Tibial nerve (tissue), 4 donors: ENCODE measurements around the gene ZSCAN12. TPM values are rescaled to one million over a fixed set of nuclear protein-coding genes. Genes with fewer than 3 reads are reported as not detected.
A peak's percentile ranks its signal among the peaks of the same experiment; 100 is the strongest.

Experiments
- DNase-seq, 2 donors: peaks; one replicate each; pipeline ENCODE4 v3.0.0-alpha.2; 2019; ENCODE audit warnings: low spot score in 2 of 2
- H3K27ac ChIP-seq, 4 donors: fragments of 200-600 bp; sonication (generic) in 3 of 4; one replicate each; pipeline ENCODE4 v1.5.1; 2017 to 2019; ENCODE audit warnings: mild to moderate bottlenecking in 1 of 4
- H3K27me3 ChIP-seq, 2 donors: fragments of 200-600 bp; sonication (generic) in 1 of 2; one replicate each; pipeline versions ENCODE4 v1.5.1 to v1.6.0; 2017 to 2019
- H3K36me3 ChIP-seq, 3 donors: fragments of 200-600 bp; sonication (generic); one replicate each; pipeline ENCODE4 v1.5.1; 2018 to 2019
- H3K4me1 ChIP-seq, 4 donors: fragments of 200-600 bp; sonication (generic) in 3 of 4; one replicate each; pipeline ENCODE4 v1.5.1; 2017 to 2019
- H3K4me3 ChIP-seq, 4 donors: fragments of 200-600 bp; sonication (generic) in 3 of 4; one replicate each; pipeline ENCODE4 v1.5.1; 2017 to 2019; ENCODE audit warnings: mild to moderate bottlenecking in 1 of 4, moderate library complexity in 1 of 4
- H3K9me3 ChIP-seq, 4 donors: fragments of 200-600 bp; sonication (generic) in 3 of 4; one replicate each; pipeline ENCODE4 v1.5.1; 2017 to 2019
- CTCF ChIP-seq, 5 experiments: fragments of 200-600 bp in 3 of 5; fragments of 450-650 bp in 2 of 5; sonication (generic) in 3 of 5; IDR thresholded peaks; one replicate each; pipeline ENCODE4 v1.5.1; 2016 to 2019; ENCODE audit warnings: antibody characterized with exemption in 5 of 5, mild to moderate bottlenecking in 3 of 5, moderate library complexity in 2 of 5
- EP300 ChIP-seq, 2 donors: sonication (generic); formaldehyde crosslinking; IDR thresholded peaks; one replicate each; pipeline ENCODE4 v1.6.1; 2017; ENCODE audit warnings: antibody characterized with exemption in 2 of 2, mild to moderate bottlenecking in 1 of 2
- POLR2A ChIP-seq, 2 donors: fragments of 450-650 bp; IDR thresholded peaks; one replicate each; pipeline ENCODE4 v1.6.1; 2017; ENCODE audit warnings: antibody characterized with exemption in 2 of 2, mild to moderate bottlenecking in 2 of 2, moderate library complexity in 2 of 2
- WGBS, 2 donors: methylation state at CpG; one replicate each; pipeline ENCODE4 v1.1.5; 2018; 5-methylcytosine and 5-hydroxymethylcytosine counted together
- total RNA-seq, 4 donors: library from RNA; depleted of rRNA; stranded (reverse); fragments of >200 nt; gene quantifications; one replicate each; pipeline ENCODE4 v1.1.0, GENCODE V29; 2016

ZSCAN12 gene
- total RNA-seq, 4 donors from 2014 or later: 4.7 to 7.8 (median 7.2) TPM

DNA sequence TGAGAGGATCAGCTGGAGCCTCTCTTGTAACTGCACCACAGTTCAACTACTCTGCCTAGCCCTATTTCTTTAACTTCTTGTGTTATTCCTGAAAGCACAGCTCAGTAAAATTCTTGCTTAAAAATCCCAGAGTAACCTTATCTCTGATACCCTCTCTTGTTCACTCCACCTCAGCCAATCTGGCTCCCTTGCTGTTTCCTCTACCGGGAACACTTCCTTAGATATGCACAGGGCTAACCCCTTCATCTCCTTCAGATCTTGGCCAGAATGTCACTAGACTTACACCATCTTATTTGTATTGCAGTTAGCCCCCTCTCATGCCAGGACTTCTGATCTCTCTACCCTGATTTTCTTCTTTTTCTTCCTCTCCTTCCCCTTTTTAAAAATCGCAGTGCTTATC, 52.4 kb downstream of the ZSCAN12 start:
- TF ChIP-seq POLR2A (IDR thresholded peaks at IDR 0.05) (no peak), CTCF (IDR thresholded peaks at IDR 0.05) (no peak), EP300 (IDR thresholded peaks at IDR 0.05) (no peak)
- H3K4me3 ChIP-seq: no peak overlapping the region
- no peak for DNase-seq
- no peak overlapping the region for H3K27ac ChIP-seq
- peaks cover 0 to 19% (median 7%) of the 10 kb centered on the region in 4 donors for H3K4me1 ChIP-seq
- no peaks in the 10 kb centered on the region for H3K27me3 ChIP-seq
- WGBS, 2 donors: 25 to 34% methylated on average over 2 of the region's 2 CpGs
- H3K36me3 ChIP-seq: no peaks in the 10 kb centered on the region
- no peaks in the 10 kb centered on the region for H3K9me3 ChIP-seq

GRCh38 chr6:28345201-28345600, 54.3 kb downstream of the ZSCAN12 start:
- no peak overlapping the region for H3K4me3 ChIP-seq
- no peaks in the 10 kb centered on the region for H3K27me3 ChIP-seq

DNA sequence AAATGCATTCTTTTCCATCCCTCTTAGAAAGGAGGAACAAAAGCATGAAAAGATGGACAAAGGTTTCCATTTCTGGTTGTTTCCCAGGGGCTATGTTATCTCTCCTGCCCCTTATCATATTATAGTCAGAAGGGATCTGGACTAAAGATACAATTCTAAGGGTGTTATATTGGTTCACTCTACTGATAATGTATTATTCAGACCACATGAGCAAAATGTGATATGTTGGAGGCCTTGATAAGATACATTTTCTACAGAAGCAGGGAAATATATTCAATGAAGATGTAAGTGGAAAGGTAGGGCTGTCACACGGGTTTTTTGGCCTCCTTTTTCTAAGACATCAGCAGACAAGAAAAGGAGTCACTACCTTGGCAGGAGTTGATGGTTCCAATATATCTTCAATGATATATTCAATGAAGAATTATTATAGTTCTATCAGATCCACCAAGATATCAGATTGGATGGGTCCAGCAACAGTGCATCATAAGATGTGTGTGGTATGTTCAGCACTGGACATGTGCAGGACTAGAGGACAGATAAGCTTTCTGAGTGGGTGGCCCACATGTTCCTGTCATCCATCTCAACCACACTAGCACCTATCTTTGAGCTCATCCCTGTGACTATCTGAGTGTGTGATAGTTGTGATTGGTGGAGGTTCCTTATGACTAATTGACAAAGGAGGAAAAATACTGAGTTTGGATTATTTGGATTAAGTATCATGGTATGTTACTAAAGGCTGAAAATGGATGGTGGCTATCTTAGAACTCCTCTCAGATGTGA, 55.5 kb downstream of the ZSCAN12 start:
- no peaks in the 10 kb centered on the region for H3K36me3 ChIP-seq
- H3K27me3 ChIP-seq: no peaks in the 10 kb centered on the region
- H3K4me1 ChIP-seq: no peaks in the 10 kb centered on the region
- TF ChIP-seq EP300 (IDR thresholded peaks at IDR 0.05) (no peak), CTCF (IDR thresholded peaks at IDR 0.05) (no peak), POLR2A (IDR thresholded peaks at IDR 0.05) (no peak)
- 63 to 64% methylated on average over 1 of the region's 1 CpG for WGBS, 2 donors
- no peak for DNase-seq
- no peaks in the 10 kb centered on the region for H3K9me3 ChIP-seq
- H3K27ac ChIP-seq: no peak overlapping the region
- no peak overlapping the region for H3K4me3 ChIP-seq

More at GRCh38 chr6:28345201-28345600, 54.3 kb downstream of the ZSCAN12 start:
- no peak for DNase-seq
- no peak for TF ChIP-seq POLR2A (IDR thresholded peaks at IDR 0.05)
- TF ChIP-seq EP300 (IDR thresholded peaks at IDR 0.05): no peak
- no peak for TF ChIP-seq CTCF (IDR thresholded peaks at IDR 0.05)
- Histone ChIP-seq H3K36me3 (no peaks in the 10 kb centered on the region), H3K27ac (no peak overlapping the region), H3K9me3 (no peaks in the 10 kb centered on the region), H3K4me1 (peaks cover 0 to under 1% (median 0%) of the 10 kb centered on the region in 4 donors)
- WGBS, 2 donors: 96 to 100% methylated on average over 1 of the region's 1 CpG

DNA sequence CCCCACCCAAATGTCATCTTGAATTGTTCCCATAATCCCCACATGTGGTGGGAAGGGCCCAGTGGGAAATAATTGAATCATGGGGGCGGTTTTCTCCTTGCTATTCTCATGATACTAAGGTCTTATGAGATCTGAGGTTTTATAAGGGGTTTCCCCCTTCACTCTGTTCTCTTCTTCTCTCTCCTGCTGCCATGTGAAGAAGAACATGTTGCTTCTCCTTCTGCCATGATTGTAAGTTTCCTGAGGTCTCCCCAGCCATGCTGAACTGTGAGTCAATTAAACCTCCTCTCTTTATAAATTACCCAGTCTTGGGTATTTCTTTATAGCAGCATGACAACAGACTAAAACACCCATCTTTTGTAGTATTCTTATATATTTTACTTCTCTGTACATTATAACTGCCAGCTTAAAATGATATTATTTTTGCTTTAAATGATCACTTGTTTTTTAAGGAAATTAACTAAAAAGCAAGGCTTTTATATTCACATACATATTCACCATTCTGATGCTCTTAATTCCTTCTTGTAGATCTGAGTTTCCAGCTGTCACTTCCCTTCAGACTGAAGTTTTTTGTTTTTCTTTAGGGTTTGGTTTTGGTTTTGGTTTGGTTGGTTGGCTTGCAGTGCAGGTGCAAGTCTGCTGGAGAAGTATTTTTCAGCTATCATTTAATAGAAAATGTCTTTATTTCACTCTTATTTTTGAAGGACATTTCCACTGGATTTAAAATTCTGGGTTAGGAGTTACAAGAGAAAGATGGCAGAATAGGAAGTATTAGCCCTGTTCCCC, 59.0 kb downstream of the ZSCAN12 start:
- 75 to 86% methylated on average over 1 of the region's 1 CpG for WGBS, 2 donors
- H3K36me3 ChIP-seq: no peaks in the 10 kb centered on the region
- DNase-seq: no peak
- H3K4me1 ChIP-seq: peaks cover 0 to 10% (median 4%) of the 10 kb centered on the region in 4 donors
- no peak overlapping the region for H3K27ac ChIP-seq
- no peak overlapping the region for H3K4me3 ChIP-seq
- H3K27me3 ChIP-seq: no peaks in the 10 kb centered on the region
- TF ChIP-seq POLR2A (IDR thresholded peaks at IDR 0.05) (no peak), CTCF (IDR thresholded peaks at IDR 0.05) (no peak), EP300 (IDR thresholded peaks at IDR 0.05) (no peak)
- H3K9me3 ChIP-seq: no peaks in the 10 kb centered on the region

- H3K9me3 ChIP-seq: no peaks in the 10 kb centered on the region
- peak overlapping the region in 1 of 4 donors; percentile 92 for H3K4me3 ChIP-seq
- H3K36me3 ChIP-seq: no peaks in the 10 kb centered on the region
- no peaks in the 10 kb centered on the region for H3K27me3 ChIP-seq
- TF ChIP-seq POLR2A (IDR thresholded peaks at IDR 0.05) (no peak), EP300 (IDR thresholded peaks at IDR 0.05) (no peak), CTCF (IDR thresholded peaks at IDR 0.05) (no peak)
- DNase-seq: no peak
- peaks cover 0 to 24% (median 8%) of the 10 kb centered on the region in 4 donors for H3K4me1 ChIP-seq
- peak overlapping the region in 1 of 4 donors; percentile 94 for H3K27ac ChIP-seq
These were observed 62.4 kb downstream of the ZSCAN12 start for GRCh38 chr6:28337121-28337520.
